Endothelial cell of umbilical vein (primary cell): ENCODE results near the gene TMEM87B.

Source experiments
- EZH2 ChIP-seq: IDR thresholded peaks from 2 replicates; pipeline ENCODE4 v1.6.1; 2012; ENCODE audit warnings: borderline replicate concordance, low read depth, mild to moderate bottlenecking, moderate library complexity, low read length, inconsistent platforms; ENCODE audit not compliant: severe bottlenecking
- MYC ChIP-seq: IDR thresholded peaks from one replicate; pipeline ENCODE4 v1.6.1; 2011; ENCODE audit warnings: mild to moderate bottlenecking, low read depth, low read length
- POLR2A ChIP-seq: IDR thresholded peaks from 2 replicates; pipeline ENCODE4 v1.6.1; 2012; ENCODE audit warnings: low read depth, mild to moderate bottlenecking, control low read depth, low read length
- TF ChIP-seq, protein P1 (sequence below), 2 donors: IDR thresholded peaks; 1 replicate in 1 of 2; 2 replicates in 1 of 2; pipeline ENCODE4 v1.5.1; 2011; ENCODE audit warnings: low read length in 2 of 2, mild to moderate bottlenecking in 2 of 2, moderate library complexity in 2 of 2, control low read depth in 1 of 2, inconsistent platforms in 1 of 2, low read depth in 1 of 2; ENCODE audit not compliant: insufficient read depth in 1 of 2; ENCODE audit errors: extremely low read depth in 1 of 2

DNA sequence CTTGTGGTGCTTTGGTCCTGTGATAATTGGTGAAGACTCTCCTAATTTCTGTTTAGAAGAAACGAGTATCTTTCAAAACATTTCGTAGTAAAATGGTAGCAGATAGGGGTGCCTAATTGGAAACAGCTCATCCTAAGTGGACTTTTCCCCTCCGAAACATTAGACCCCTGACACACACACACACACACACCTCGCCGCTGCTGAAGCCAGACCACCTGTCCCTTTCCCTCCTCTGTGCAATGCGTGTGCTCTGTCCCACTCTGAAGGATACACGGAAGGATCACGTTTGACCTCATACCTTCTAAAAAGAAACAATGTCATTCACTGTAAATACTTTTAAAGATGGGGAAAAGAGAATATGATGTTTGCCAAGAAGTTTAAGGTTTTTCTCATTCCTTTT is 36.2 kb upstream of the TMEM87B start:
- TF ChIP-seq POLR2A, result no peak
- TF ChIP-seq MYC, result no peak
- TF ChIP-seq, protein P1, sequence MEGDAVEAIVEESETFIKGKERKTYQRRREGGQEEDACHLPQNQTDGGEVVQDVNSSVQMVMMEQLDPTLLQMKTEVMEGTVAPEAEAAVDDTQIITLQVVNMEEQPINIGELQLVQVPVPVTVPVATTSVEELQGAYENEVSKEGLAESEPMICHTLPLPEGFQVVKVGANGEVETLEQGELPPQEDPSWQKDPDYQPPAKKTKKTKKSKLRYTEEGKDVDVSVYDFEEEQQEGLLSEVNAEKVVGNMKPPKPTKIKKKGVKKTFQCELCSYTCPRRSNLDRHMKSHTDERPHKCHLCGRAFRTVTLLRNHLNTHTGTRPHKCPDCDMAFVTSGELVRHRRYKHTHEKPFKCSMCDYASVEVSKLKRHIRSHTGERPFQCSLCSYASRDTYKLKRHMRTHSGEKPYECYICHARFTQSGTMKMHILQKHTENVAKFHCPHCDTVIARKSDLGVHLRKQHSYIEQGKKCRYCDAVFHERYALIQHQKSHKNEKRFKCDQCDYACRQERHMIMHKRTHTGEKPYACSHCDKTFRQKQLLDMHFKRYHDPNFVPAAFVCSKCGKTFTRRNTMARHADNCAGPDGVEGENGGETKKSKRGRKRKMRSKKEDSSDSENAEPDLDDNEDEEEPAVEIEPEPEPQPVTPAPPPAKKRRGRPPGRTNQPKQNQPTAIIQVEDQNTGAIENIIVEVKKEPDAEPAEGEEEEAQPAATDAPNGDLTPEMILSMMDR (IDR thresholded peaks at IDR 0.05; ENCODE audit: extremely low read depth in 1 of 2, insufficient read depth in 1 of 2, low read depth in 1 of 2, low read length in 2 of 2), result no peak
- no peak for TF ChIP-seq EZH2
